DMS153 treated with DMSO at 0.1 percent for 48 hours (cell line): ENCODE measurements around the gene MICALL1.

Source experiments
- DNase-seq: peaks from one replicate; lab custom pipeline; 2025; ENCODE audit not compliant: unreplicated experiment; lab: John Stamatoyannopoulos, UW

MICALL1 gene

GRCh38 chr22:37904572-37905533 is 1.2 kb upstream of the MICALL1 start:
- no peak for DNase-seq

- no peak for DNase-seq
These were observed 389 bp downstream of the MICALL1 start for GRCh38 chr22:37906364-37907008.

GRCh38 chr22:37907036-37907954 is 1.2 kb downstream of the MICALL1 start:
- DNase-seq = no peak

- no peak for DNase-seq
These were observed 3.7 kb downstream of the MICALL1 start for GRCh38 chr22:37909766-37910165.

GRCh38 chr22:37910890-37911672 is 5.0 kb downstream of the MICALL1 start:
- no peak for DNase-seq

GRCh38 chr22:37911697-37912096 is 5.6 kb downstream of the MICALL1 start:
- no peak for DNase-seq

- no peak for DNase-seq
These were observed 6.1 kb downstream of the MICALL1 start for GRCh38 chr22:37912171-37912570.

GRCh38 chr22:37913233-37913721 is 7.2 kb downstream of the MICALL1 start:
- DNase-seq = no peak

- no peak for DNase-seq
These were observed 10.2 kb downstream of the MICALL1 start for GRCh38 chr22:37916311-37916710.

- DNase-seq = no peak
These were observed 11.9 kb downstream of the MICALL1 start for GRCh38 chr22:37917874-37918548.

GRCh38 chr22:37918580-37919270 is 12.6 kb downstream of the MICALL1 start:
- DNase-seq = no peak

GRCh38 chr22:37920126-37920525 is 14.0 kb downstream of the MICALL1 start:
- DNase-seq = no peak

GRCh38 chr22:37922191-37922590 is 16.1 kb downstream of the MICALL1 start:
- DNase-seq = no peak

- DNase-seq = no peak
These were observed 17.8 kb downstream of the MICALL1 start for GRCh38 chr22:37923927-37924326.

GRCh38 chr22:37924386-37925065 is 18.4 kb downstream of the MICALL1 start:
- no peak for DNase-seq

GRCh38 chr22:37925330-37925729 is 19.2 kb downstream of the MICALL1 start:
- no peak for DNase-seq

GRCh38 chr22:37925767-37926166 is 19.7 kb downstream of the MICALL1 start:
- no peak for DNase-seq

- DNase-seq = no peak
These were observed 20.3 kb downstream of the MICALL1 start for GRCh38 chr22:37926358-37926757.
